BE2C (cell line): ENCODE data around the gene MZF1. TPM values are rescaled to one million over a fixed set of nuclear protein-coding genes. Genes with fewer than 3 reads are reported as not detected.
"Not testable (repeated sequence)": the region's sequence is repeated elsewhere in the genome, so short reads cannot be mapped to it uniquely, and the experiment has no call there.

ENCODE experiments used
- DNase-seq: peaks from one replicate; pipeline ENCODE4 v3.0.0-alpha.2; 2020
- H3K27me3 ChIP-seq: fragments of 250-450 bp; sonication (Bioruptor Pico); 2 replicates; pipeline ENCODE4 v1.5.1; 2020; ENCODE audit warnings: mild to moderate bottlenecking
- H3K36me3 ChIP-seq: fragments of 250-450 bp; sonication (Bioruptor Pico); 2 replicates; pipeline ENCODE4 v1.5.1; 2020; ENCODE audit warnings: mild to moderate bottlenecking
- H3K4me1 ChIP-seq: fragments of 250-450 bp; sonication (Bioruptor Pico); 2 replicates; pipeline ENCODE4 v1.5.1; 2020
- H3K4me3 ChIP-seq: 2 replicates; pipeline ENCODE4 v1.5.1; 2011; ENCODE audit warnings: low read depth, low read length
- H3K9me3 ChIP-seq: fragments of 250-450 bp; sonication (Bioruptor Pico); 2 replicates; pipeline ENCODE4 v1.5.1; 2020
- polyA plus RNA-seq: library from polyadenylated mRNA; unstranded; fragments of >200 nt; gene quantifications from one replicate; pipeline ENCODE4 v1.2.1, GENCODE V29; 2012; ENCODE audit warnings: low read depth, missing spikeins; ENCODE audit not compliant: insufficient read length, insufficient read depth
- TF ChIP-seq, protein P1 (sequence below): IDR thresholded peaks from 2 replicates; pipeline ENCODE4 v1.5.1; 2012; ENCODE audit warnings: mild to moderate bottlenecking, low read depth, low read length

Gene MZF1
- polyA plus RNA-seq: 49.9 TPM

DNA sequence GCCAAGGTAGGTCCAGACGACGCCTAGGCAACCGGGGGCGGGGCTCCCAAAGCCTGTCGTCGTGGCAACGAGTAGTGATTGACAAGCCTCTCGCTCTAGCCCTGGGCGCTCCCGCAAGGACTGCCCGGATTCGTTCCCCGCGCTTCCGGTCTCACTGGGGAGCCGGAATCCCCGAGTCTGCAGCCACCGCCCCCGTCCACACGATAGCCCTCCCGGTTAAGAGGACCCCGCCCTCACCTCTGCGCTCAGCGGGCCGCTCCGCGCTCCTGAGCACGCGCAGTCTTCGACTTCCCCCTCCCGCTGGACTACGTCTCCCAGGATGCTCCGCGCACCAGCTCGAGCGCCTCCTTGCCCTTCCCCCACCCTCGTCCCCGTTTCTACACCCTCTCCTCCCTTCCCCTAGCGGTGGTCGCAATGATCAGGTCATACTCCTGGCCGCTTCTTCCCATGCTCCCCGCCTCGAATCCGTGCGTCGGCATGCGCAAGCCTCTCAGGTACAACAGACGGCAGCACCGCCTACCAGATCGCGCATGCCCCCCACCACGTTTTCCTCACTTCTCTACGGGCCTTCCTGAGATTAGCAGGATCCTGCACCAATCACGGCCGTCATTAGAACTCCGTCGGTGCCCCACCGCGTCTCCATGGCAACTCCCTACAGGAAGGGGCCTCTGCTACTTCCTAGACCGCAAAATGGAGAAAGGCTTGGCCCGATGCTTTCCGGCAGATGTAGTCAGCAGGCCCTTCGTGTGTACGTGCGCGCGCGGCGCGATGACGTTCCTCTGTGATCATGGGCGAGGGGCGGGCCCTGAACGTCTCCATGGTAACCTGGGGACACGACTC is at the start of gene MZF1:
Gene MZF1, minus strand, starts transcription at position 518 of the 840 bp plus-strand sequence. CDS start 1,946 bp downstream, outside the sequence.
- H3K27me3 ChIP-seq: no peaks in the 10 kb centered on the region
- no peaks in the 10 kb centered on the region for H3K9me3 ChIP-seq
- TF ChIP-seq, protein P1, sequence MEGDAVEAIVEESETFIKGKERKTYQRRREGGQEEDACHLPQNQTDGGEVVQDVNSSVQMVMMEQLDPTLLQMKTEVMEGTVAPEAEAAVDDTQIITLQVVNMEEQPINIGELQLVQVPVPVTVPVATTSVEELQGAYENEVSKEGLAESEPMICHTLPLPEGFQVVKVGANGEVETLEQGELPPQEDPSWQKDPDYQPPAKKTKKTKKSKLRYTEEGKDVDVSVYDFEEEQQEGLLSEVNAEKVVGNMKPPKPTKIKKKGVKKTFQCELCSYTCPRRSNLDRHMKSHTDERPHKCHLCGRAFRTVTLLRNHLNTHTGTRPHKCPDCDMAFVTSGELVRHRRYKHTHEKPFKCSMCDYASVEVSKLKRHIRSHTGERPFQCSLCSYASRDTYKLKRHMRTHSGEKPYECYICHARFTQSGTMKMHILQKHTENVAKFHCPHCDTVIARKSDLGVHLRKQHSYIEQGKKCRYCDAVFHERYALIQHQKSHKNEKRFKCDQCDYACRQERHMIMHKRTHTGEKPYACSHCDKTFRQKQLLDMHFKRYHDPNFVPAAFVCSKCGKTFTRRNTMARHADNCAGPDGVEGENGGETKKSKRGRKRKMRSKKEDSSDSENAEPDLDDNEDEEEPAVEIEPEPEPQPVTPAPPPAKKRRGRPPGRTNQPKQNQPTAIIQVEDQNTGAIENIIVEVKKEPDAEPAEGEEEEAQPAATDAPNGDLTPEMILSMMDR: 0 out of 2 replicates have a peak, but pooled peaks have one; percentile 5
- H3K4me3 ChIP-seq: peak within 1 kb of the TSS; percentile 75
- H3K4me1 ChIP-seq: no peaks in the 10 kb centered on the region; the same call in 1 of the 2 replicates
- peaks cover 9% of the 10 kb centered on the region; the same call in 1 of the 2 replicates for H3K36me3 ChIP-seq
- DNase-seq: peak; percentile 100

DNA sequence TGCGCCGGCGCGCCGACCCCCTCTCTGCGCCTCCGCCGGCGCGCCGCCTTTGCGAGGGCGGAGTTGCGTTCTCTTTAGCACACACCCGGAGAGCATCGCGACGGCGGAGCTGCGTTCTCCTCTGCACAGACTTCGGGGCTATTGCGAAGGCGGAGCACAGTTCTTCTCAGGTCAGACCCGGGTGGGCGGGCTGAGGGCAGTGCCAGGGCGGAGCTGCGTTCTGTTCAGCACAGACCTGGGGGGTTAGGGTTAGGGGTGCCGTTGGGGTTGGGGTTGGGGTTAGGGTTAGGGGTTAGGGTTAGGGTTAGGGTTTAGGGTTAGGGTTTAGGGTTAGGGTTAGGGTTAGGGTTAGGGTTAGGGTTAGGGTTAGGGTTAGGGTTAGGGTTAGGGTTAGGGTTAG is 34.1 kb upstream of the MZF1 start:
- not testable (repeated sequence) for H3K4me3 ChIP-seq, H3K9me3 ChIP-seq, DNase-seq

DNA sequence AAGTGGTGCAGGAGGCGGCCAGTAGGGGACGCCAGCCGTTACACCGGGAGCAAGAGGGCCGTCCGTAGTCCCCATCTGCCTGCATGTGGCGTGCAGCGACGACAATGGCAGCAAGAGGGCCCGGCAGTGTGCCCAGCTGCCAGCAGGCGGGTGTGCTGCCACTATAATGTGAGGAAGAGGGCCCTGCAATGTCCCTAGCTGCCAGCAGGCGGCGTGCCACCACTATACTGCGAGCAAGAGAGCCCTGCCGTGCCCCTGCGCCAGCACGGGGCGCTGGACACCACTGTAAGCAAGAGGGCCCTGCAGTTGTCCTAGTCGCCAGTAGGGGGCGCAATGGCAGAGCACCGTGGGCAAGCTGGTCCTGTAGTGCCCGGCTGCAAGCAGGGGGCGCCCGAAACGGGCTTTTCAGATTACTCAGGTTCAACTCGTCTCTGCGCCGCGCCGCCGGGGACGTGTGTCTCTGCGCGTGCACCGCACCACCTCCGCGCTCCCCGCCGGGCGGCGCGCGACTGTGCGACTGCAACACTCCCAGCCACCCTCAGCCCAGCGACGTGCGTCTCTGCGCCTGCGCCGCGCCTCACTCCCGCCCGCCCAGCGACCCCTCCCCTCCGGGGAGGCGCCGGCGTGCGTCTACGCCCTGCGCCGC is 33.2 kb upstream of the MZF1 start:
- H3K9me3 ChIP-seq, H3K4me1 ChIP-seq, H3K27me3 ChIP-seq, H3K36me3 ChIP-seq, DNase-seq, H3K4me3 ChIP-seq: not testable (repeated sequence)
- TF ChIP-seq, protein P1: peak; percentile 21

More for the DNA sequence above, 34.1 kb upstream of the MZF1 start:
- H3K4me1 ChIP-seq, H3K27me3 ChIP-seq, H3K36me3 ChIP-seq: not testable (repeated sequence)

DNA sequence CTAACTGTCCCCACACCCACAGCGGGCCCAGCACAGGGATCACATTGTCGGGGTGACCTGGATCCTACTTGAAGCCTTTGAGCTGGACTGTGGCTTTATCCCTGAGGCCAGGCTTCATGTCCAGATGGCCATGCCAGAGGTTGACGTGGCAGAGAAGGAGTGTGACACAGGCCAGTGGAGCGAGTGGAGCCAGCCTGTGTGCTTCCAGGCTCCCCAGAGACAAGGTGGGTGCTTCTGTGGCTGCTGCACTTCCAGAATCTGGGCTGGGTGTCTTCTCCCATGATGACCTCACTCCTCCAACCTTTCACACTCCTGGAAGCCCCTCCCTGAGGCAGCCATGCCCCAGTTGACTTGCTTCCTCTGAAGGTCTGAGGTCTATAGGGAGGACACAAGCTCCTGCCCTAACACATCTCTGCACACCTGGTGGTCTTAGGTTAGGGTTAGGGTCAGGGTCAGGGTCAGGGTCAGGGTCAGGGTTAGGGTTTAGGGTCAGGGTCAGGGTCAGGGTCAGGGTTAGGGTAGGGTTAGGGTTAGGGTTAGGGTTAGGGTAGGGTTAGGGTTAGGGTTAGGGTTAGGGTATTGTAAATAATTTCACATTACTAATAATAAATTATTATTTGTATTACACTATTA is 13.1 kb upstream of the MZF1 start:
- TF ChIP-seq, protein P1: no peak
- H3K36me3 ChIP-seq: peaks cover 15% of the 10 kb centered on the region
- H3K4me3 ChIP-seq: no peak overlapping the region
- no peaks in the 10 kb centered on the region for H3K9me3 ChIP-seq
- DNase-seq: no peak
- no peaks in the 10 kb centered on the region for H3K4me1 ChIP-seq
- H3K27me3 ChIP-seq: no peaks in the 10 kb centered on the region

DNA sequence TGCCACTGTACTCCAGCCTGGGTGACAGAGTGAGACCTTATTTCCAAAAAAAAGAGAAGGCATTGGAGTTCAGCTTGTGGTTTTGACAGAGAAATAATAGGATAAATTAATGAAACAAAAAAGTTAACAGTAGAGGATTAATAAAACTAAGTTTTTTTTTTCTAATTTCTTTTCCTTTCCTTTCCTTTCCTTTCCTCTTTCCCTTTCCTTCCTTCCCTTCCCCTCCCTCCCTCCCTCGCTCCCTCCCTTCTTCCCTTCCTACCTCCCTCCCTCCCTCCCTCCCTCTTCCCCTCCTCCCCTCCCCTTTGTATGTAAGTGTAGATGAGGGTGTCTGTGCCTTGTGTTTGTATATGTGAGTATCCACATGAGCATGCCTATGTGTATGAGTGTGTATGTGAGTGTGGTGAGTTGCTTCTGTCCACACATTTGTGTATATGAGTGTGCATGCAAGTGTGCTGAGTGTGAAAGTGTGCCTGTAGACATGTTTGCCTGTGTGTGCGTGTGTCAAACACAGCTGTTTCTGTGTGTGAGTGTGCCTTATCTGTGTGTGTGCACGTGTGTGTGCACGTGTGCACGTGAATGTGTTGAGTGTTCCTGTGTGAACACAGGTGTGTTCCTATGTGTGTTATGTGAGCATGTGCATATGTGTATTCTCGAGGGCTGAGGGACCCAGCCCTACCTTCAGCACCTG is 12.5 kb upstream of the MZF1 start:
- Histone ChIP-seq H3K4me3 (no peak overlapping the region), H3K9me3 (no peaks in the 10 kb centered on the region), H3K36me3 (peaks cover 16% of the 10 kb centered on the region), H3K4me1 (no peaks in the 10 kb centered on the region), H3K27me3 (no peaks in the 10 kb centered on the region)
- TF ChIP-seq, protein P1: no peak
- DNase-seq: no peak
